HG03469 (cell line): ENCODE data around the gene TSPAN2.

ENCODE experiments used
- ATAC-seq: cut with Tn5 transposase; IDR thresholded peaks from one replicate; pipeline ENCODE4 v1.9.1; 2021; ENCODE audit warnings: mild to moderate bottlenecking, moderate library complexity, moderate number of reproducible peaks; ENCODE audit not compliant: unreplicated experiment

Gene TSPAN2

GRCh38 chr1:115089420-115090185 is at the start of gene TSPAN2:
Gene TSPAN2, minus strand, starts transcription at chr1:115089503. Its CDS starts 71 bp downstream, at chr1:115089432.
- ATAC-seq, result no peak

DNA sequence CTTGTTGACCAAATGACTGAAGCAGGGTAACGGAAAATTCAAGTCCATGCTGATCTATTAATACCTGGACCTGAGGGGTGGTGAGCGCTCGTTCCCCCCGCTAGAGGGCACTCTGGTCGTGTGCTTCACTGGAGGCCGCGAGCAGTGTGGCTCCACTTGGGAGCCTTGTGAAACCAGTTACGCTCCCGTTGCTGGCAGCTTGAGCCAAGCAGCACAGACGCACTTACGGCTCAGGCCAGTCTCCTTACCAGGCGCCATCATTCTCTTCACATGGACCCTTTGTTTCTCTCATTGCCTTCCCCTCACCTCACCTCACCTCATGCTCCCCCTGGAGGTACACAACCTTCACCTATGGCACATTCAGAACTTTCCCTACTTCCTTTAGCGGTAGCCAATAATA is 49.7 kb upstream of the TSPAN2 start:
- peak; percentile 91 for ATAC-seq

- ATAC-seq, result no peak
Observed at GRCh38 chr1:115138271-115138670, 49.0 kb upstream of the TSPAN2 start.

DNA sequence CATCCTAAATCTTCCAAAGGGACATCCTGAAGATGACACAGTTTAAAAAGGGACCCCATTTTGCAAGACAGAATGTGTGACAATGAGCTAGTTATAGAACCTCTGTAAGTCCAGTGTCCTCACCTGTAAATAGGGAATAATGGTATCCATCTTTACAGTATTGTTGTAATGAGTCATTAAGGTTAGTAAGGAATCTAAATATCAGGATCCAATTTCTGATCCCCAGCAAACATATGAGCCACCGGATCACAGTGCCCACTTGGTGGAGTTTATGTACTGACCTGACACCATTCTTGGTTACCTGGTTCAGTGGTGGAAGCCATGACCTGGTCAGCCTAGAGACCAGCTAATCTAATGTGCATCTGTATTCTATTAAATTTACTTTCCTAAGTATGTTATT is 47.9 kb upstream of the TSPAN2 start:
- ATAC-seq, result no peak

GRCh38 chr1:115136706-115137105 is 47.4 kb upstream of the TSPAN2 start:
- no peak for ATAC-seq

GRCh38 chr1:115136106-115136505 is 46.8 kb upstream of the TSPAN2 start:
- ATAC-seq, result no peak

- ATAC-seq, result no peak
Observed at GRCh38 chr1:115135681-115136080, 46.4 kb upstream of the TSPAN2 start.

GRCh38 chr1:115134850-115135480 is 45.7 kb upstream of the TSPAN2 start:
- no peak for ATAC-seq

- ATAC-seq, result no peak
Observed at GRCh38 chr1:115134231-115134630, 44.9 kb upstream of the TSPAN2 start.

GRCh38 chr1:115133440-115133839 is 44.1 kb upstream of the TSPAN2 start:
- no peak for ATAC-seq

DNA sequence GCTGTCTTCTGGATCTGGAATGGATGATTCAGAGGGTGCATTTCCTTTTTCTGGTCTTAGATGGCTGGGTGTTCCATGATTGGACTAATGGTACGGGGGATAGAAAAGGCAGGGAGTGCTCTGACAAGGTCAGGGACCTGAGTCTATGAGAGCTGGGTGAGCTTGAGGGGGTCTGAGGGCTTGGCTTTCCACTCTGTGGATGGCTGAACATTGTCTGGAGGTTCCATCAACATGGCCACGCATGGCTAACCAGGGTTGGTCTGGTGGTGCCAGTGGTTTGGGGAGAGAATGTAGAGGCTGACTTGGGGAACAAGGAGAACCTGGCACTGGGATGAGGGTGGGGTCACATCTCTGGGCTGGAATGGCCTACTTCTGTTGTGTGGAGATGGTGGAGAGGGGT is 41.5 kb upstream of the TSPAN2 start:
- ATAC-seq, result no peak

DNA sequence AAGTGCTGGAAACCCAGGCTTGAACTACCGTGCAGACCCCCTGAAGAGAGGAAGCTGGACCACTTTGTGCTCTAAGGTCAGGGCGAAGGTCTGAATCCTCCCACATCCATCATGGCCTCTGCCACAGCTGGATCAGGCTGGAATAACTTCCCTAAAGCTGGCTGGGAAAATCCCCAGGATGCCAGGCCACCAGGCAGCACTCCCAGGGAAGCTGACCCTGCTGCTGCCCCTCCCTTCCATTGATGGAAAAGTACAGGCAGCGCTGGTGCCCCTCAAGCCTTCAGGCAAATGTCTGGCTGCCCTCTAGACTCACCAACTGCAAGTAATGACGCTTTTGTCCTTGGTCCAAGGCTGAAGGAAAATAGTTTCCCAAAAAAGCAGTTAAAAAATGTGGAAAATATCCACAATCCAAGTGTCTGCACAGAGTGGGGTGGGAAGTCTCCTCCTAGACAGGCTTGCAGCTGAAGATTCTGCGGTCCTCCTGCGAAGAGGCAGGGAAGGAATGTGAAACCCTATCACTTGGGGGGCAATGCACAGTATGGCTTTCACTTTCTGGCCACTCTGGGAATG is 39.9 kb upstream of the TSPAN2 start:
- ATAC-seq, result no peak

DNA sequence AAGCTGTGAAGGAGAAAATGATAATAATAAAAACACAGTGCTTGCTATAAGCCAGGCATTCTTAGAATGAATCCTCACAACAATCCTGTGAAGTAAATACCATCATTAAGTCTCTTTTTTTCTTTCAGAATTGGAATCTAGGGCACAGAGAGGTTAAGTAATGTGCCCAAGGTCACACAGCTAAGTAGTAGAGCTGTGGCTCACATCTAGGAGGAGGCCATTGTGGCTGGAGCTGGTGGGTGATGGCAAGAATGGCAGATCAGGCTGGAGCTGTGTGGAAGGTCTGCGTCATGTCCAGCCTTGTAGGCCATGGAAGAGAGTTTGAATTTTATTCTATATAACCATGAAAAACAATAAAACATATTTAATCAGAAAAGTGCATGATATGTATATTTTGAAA is 38.2 kb upstream of the TSPAN2 start:
- no peak for ATAC-seq

GRCh38 chr1:115126516-115126915 is 37.2 kb upstream of the TSPAN2 start:
- ATAC-seq, result no peak

GRCh38 chr1:115123116-115123515 is 33.8 kb upstream of the TSPAN2 start:
- ATAC-seq, result no peak

DNA sequence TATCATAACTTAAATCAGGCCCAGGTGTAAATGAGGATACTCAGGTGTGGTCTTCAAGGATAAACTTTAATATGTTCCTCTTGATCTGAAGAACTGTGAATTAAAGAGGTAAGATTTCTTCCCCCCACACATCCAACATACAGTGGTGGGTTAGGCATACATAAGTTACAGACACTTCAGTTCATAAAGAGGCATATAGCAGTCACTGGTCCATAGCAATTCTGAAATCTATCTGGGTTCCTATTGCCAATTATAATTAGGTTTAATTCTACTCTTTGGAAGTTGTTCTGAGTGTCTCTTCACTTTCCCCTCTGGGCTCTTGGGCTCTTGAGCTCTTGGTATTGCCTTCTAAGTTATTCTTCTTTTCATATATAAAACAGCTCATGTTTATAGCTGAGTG is 32.5 kb upstream of the TSPAN2 start:
- no peak for ATAC-seq

DNA sequence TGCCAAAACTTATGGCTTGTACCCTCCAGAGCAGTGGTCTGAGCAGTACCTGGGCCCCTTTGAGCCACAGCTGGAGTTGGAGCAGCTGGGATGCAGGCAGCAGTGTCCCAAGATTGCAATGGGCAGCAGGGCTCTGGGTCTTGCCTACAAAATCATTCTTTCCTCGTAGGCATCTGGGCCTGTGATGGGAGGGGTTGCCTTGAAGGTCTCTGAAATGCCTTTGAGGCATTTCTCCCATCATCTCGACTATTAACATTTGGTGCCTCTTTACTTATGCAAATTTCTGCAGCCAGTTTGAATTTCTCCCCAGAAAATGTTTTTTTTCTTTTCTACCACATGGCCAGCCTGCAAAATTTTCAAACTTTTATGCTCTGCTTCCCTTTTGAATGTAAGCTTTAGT is 31.0 kb upstream of the TSPAN2 start:
- ATAC-seq, result no peak

DNA sequence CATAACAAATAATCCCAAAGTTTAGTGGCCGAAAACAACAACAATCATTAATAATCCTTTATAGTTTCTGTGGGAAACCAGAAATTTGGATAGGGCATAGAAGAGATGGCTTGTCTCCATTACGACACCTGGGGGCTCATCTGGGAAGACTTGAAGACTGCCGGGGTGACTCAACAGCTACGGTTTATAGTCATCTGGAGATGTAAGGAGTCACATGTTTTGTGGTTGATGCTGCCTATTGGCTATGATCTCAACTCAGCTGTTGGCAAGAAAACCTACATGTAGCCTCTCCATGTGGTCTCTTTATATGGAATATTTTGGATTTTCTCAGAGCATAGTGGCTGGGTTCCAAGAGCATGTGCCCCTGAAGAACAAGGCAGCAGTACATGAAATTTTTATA is 29.3 kb upstream of the TSPAN2 start:
- no peak for ATAC-seq

DNA sequence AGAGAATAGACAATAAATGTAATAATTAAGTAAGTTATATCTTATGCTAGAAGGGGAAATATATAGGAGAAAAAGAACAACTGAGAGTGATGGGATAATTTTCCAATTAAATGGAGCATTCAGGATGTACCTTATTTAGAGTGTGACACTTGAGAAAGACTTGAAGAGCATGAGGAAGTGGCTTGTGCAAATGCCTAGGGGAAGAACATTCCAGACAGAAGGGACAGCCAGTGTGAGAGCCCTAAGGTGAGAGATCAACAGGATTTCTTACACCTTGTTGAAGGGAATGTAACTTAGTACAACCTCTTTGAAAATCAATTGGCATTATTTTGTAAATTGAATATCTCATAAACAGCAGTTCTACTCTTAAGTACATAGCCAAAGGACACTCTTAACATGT is 28.8 kb upstream of the TSPAN2 start:
- ATAC-seq, result no peak

DNA sequence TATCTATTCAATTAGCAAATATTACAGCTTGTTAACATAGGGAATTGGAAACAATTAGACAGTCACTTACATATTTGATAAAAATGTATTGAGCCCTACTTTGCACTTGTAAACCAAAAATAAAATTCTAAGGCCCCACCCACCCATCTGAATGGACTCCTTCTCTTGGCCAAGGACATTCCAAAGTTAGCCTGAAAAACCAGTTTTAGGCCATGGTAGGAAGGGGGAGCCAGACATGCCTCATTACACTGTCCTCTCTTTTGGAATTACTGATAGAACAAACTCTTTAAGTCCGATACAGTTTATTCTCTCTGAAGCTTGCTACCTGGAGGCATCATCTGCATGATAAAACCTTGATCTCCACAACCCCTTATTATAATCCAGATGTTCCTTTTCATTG is 28.0 kb upstream of the TSPAN2 start:
- no peak for ATAC-seq

DNA sequence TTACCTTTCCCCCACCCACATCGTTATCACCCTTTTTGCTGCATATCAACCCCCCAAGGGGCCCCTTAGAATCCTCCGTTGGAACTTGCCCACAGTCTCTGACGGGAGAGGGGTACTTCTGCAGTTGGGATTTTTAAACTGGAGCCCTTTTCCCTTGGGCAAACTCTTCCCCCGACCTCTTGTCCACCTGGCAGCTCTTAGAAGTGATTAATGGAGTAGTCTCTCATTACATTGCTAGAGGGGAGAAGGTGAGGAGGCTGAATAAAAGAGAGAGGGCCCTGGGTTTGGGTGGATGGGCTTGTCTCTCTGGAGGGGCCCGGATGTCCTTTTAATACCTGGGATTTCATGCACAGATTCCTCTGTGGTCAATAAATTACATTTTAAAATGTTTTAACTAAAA is 27.2 kb upstream of the TSPAN2 start:
- ATAC-seq, result no peak

GRCh38 chr1:115115521-115116161 is 26.3 kb upstream of the TSPAN2 start:
- ATAC-seq, result no peak
